ENCODE data around the gene FBXL17. TPM values are rescaled to one million over a fixed set of nuclear protein-coding genes. Genes with fewer than 3 reads are reported as not detected.

Gene FBXL17
- total RNA-seq, 1 donor from 2014 or later = 17.1 TPM

GRCh38 chr5:108238461-108238860, 143.4 kb downstream of the FBXL17 start:
- Histone ChIP-seq H3K27ac (no peak overlapping the region), H3K9me3 (no peaks in the 10 kb centered on the region), H3K27me3 (ENCODE audit: low read depth) (no peaks in the 10 kb centered on the region), H3K4me1 (no peaks in the 10 kb centered on the region), H3K36me3 (no peaks in the 10 kb centered on the region), H3K4me3 (no peak overlapping the region)
- intact Hi-C loops (cut with DNase I) = no loop called here
- TF ChIP-seq, protein P1, sequence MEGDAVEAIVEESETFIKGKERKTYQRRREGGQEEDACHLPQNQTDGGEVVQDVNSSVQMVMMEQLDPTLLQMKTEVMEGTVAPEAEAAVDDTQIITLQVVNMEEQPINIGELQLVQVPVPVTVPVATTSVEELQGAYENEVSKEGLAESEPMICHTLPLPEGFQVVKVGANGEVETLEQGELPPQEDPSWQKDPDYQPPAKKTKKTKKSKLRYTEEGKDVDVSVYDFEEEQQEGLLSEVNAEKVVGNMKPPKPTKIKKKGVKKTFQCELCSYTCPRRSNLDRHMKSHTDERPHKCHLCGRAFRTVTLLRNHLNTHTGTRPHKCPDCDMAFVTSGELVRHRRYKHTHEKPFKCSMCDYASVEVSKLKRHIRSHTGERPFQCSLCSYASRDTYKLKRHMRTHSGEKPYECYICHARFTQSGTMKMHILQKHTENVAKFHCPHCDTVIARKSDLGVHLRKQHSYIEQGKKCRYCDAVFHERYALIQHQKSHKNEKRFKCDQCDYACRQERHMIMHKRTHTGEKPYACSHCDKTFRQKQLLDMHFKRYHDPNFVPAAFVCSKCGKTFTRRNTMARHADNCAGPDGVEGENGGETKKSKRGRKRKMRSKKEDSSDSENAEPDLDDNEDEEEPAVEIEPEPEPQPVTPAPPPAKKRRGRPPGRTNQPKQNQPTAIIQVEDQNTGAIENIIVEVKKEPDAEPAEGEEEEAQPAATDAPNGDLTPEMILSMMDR (IDR thresholded peaks at IDR 0.05) = no peak
- ATAC-seq (no peak), DNase-seq (no peak)

DNA sequence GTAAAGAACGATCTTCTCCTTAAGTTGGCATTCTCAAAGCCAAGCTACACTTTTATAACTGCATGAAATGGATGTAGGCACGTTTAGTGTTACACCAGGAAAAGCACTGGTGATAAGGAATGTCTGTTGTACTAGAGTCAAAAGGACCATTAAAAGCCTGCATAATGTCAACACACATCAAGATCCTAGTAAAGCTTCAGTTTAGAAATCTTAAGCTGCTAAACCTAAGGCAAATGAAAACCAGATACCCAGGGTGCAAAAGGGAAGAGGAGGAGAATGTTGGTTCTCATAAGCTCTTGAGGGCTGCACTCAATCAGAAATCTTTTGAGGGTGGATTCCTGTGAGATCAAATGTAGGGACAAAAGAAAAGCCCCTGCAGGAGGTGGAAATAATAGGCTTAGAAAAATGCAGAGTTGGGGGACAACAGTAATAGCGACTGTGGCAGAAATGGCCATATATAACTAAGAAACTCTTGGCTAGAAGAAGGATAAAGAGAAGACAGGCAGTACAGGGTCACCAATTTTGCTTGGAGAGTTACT, 148.2 kb downstream of the FBXL17 start:
- TF ChIP-seq, protein P1 (IDR thresholded peaks at IDR 0.05) = no peak
- no peaks in the 10 kb centered on the region for H3K9me3 ChIP-seq
- H3K4me1 ChIP-seq = no peaks in the 10 kb centered on the region
- H3K27me3 ChIP-seq (ENCODE audit: low read depth) = no peaks in the 10 kb centered on the region
- intact Hi-C loops (cut with DNase I) = no loop called here
- DNase-seq (no peak), ATAC-seq (no peak)
- H3K36me3 ChIP-seq = no peaks in the 10 kb centered on the region
- no peak overlapping the region for H3K27ac ChIP-seq
- no peak overlapping the region for H3K4me3 ChIP-seq

GRCh38 chr5:108232805-108233204, 149.1 kb downstream of the FBXL17 start:
- Histone ChIP-seq H3K27ac (no peak overlapping the region), H3K4me3 (no peak overlapping the region), H3K36me3 (no peaks in the 10 kb centered on the region), H3K4me1 (no peaks in the 10 kb centered on the region), H3K9me3 (no peaks in the 10 kb centered on the region), H3K27me3 (ENCODE audit: low read depth) (no peaks in the 10 kb centered on the region)
- TF ChIP-seq, protein P1 (IDR thresholded peaks at IDR 0.05) = no peak
- ATAC-seq (no peak), DNase-seq (no peak)
- intact Hi-C loops (cut with DNase I) = no loop called here

GRCh38 chr5:108222011-108222410, 159.9 kb downstream of the FBXL17 start:
- intact Hi-C loops (cut with DNase I) = no loop called here
- Histone ChIP-seq H3K36me3 (no peaks in the 10 kb centered on the region), H3K27me3 (ENCODE audit: low read depth) (no peaks in the 10 kb centered on the region), H3K4me1 (no peaks in the 10 kb centered on the region), H3K9me3 (no peaks in the 10 kb centered on the region), H3K27ac (no peak overlapping the region), H3K4me3 (no peak overlapping the region)
- no peak for ATAC-seq
- TF ChIP-seq, protein P1 (IDR thresholded peaks at IDR 0.05) = no peak
- no peak for DNase-seq

DNA sequence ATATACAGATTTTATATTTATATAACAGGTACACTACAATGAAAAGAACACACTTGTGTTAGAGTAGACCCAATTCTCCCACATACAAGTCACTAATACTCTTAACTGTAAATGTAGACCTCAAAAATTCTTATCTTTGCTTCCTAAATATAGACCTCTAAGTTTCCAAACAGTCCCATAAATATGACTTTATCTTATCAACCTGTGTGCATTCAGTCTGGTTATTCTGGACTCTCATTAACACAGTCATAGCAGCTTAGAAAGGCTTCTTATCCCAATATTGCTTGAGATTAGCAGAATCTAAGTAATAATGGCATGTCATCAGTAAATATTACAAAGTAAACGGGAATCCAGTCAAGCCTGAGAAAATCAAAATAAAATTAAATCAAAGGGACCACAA, 161.1 kb downstream of the FBXL17 start:
- intact Hi-C loops (cut with DNase I) = no loop called here
- Histone ChIP-seq H3K27ac (no peak overlapping the region), H3K36me3 (peaks cover under 1% of the 10 kb centered on the region), H3K4me3 (no peak overlapping the region), H3K27me3 (ENCODE audit: low read depth) (no peaks in the 10 kb centered on the region), H3K9me3 (no peaks in the 10 kb centered on the region), H3K4me1 (no peaks in the 10 kb centered on the region)
- ATAC-seq (no peak), DNase-seq (no peak)
- TF ChIP-seq, protein P1 (IDR thresholded peaks at IDR 0.05) = no peak

DNA sequence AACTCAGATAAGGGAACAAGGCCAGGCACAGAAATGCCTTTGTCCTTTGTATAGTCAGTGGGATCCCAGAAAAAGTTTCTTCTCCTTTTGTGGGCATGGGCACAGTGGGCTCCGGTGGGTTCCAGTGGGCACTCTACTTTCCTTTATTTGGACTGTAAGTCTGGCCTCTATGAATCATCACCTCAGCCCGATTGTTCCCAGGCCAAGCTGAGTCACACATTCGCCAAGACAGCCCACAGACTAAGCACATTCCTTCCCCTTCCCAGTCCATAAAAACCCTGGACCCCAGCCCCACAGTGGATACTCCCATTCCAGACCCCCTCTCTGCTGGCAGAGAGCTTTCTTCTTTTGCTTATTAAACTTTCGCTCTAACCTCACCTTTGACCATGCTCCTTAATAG, 165.0 kb downstream of the FBXL17 start:
- TF ChIP-seq, protein P1 (IDR thresholded peaks at IDR 0.05) = no peak
- Histone ChIP-seq H3K36me3 (peaks cover 5% of the 10 kb centered on the region), H3K27ac (no peak overlapping the region), H3K4me3 (no peak overlapping the region), H3K4me1 (no peaks in the 10 kb centered on the region), H3K27me3 (ENCODE audit: low read depth) (no peaks in the 10 kb centered on the region), H3K9me3 (no peaks in the 10 kb centered on the region)
- DNase-seq (no peak), ATAC-seq (no peak)
- intact Hi-C loops (cut with DNase I) = no loop called here

Measured in lower lobe of right lung (tissue), 2 donors.